Activated naive CD4-positive, alpha-beta T cell treated with anti-CD3 and anti-CD28 coated beads for 36 hours (primary cell): ENCODE results near the gene RASGEF1C. TPM values are rescaled to one million over a fixed set of nuclear protein-coding genes. Genes with fewer than 3 reads are reported as not detected.
"Not testable (repeated sequence)": the region's sequence is repeated elsewhere in the genome, so short reads cannot be mapped to it uniquely, and the experiment has no call there.

Experiments
- CTCF ChIA-PET: fragments of 350-600 bp; sonication (Branson Sonifier 250); formaldehyde crosslinking; loops from one replicate; lab custom pipeline; 2021; ENCODE audit warnings: antibody characterized with exemption; lab: Charles Lee
- DNase-seq: peaks from one replicate; pipeline ENCODE4 v3.0.0-alpha.2; 2020
- H3K27ac Mint-ChIP-seq: one replicate; pipeline ENCODE4 v1.8.0; 2021; ENCODE audit warnings: mild to moderate bottlenecking, mixed read lengths
- H3K27me3 Mint-ChIP-seq: one replicate; pipeline ENCODE4 v1.8.0; 2021; ENCODE audit warnings: low read depth, mixed read lengths
- H3K36me3 Mint-ChIP-seq: one replicate; pipeline ENCODE4 v1.8.0; 2021; ENCODE audit warnings: low read depth, mixed read lengths
- H3K4me1 Mint-ChIP-seq: one replicate; pipeline ENCODE4 v1.8.0; 2021; ENCODE audit warnings: low read depth, mixed read lengths
- H3K4me3 Mint-ChIP-seq: one replicate; pipeline ENCODE4 v1.8.0; 2021; ENCODE audit warnings: mild to moderate bottlenecking, moderate library complexity, mixed read lengths
- H3K9me3 Mint-ChIP-seq: one replicate; pipeline ENCODE4 v1.8.0; 2021; ENCODE audit warnings: mixed read lengths
- intact Hi-C: fragments of 100-400 bp; cut with micrococcal nuclease; formaldehyde crosslinking; loops from one replicate; pipeline ENCODE4 v1.15.1; 2023
- total RNA-seq, 2 experiments: library from RNA; stranded (reverse); gene quantifications; one replicate each; pipeline ENCODE4 v1.2.3, GENCODE V29; 2021

The RASGEF1C gene
- total RNA-seq, 2 experiments from 2014 or later = not detected

DNA sequence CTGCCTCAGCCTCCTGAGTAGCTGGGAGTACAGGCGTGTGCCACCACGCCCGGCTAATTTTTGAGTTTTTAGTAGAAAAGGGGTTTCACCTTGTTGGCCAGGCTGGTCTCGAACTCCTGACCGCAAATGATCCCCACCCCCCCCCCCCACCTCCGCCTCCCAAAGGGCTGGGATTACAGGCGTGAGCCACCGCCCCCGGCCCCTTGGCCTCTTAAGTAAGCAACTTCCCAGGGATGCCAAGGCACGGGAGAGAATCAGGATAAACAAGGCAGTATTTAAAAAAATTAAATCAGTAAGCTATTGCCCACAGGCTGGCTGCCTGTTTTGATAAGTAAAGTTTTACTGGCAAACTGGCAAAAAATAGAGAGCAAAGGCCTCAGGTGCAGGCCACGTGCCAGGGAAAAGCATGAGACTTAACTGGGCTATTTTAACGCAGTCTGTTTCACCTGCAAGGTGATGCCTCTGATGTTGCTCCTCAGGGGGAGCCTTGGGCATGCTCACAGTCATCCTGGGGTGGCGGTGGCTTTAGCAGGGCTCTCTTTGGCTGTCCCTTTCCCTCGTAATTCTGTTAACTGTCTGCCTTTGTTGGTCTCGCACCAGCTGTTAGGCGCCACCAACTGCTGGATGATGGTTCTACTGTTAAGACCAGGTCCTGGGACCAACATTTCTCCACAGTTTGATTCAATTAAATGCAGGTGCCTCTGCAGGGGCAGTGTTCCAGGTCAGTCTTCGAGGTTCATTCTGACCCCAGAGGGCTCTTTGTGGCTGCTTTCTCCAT, 118.1 kb downstream of the RASGEF1C start:
- DNase-seq = peak; percentile 68
- peaks cover 4% of the 10 kb centered on the region for H3K27me3 Mint-ChIP-seq
- CTCF ChIA-PET = interaction anchor here (0.5 to 2.2 kb wide), 10 partner anchors 21 to 1099 kb away, joined by 3 to 8 read pairs (median 3); no protein-coding TSS in a partner anchor
- intact Hi-C loops = loop anchor here (1.0 to 5.0 kb wide), 9 partner anchors 20 to 412 kb away; partner anchors contain the start of genes MRNIP and RNF130
- peaks cover 20% of the 10 kb centered on the region for H3K4me1 Mint-ChIP-seq
- no peaks in the 10 kb centered on the region for H3K9me3 Mint-ChIP-seq
- peak overlapping the region; percentile 80 for H3K4me3 Mint-ChIP-seq
- no peaks in the 10 kb centered on the region for H3K36me3 Mint-ChIP-seq
- H3K27ac Mint-ChIP-seq = peak overlapping the region; percentile 24

GRCh38 chr5:180090098-180090768, 118.8 kb downstream of the RASGEF1C start:
- intact Hi-C loops = loop anchor here (1.0 to 5.0 kb wide), 8 partner anchors 19 to 411 kb away; partner anchors contain the start of genes MRNIP and RNF130
- CTCF ChIA-PET = interaction anchor here (0.6 to 1.0 kb wide), 10 partner anchors 21 to 1099 kb away, joined by 3 to 5 read pairs (median 3); no protein-coding TSS in a partner anchor
- H3K27ac Mint-ChIP-seq = peak overlapping the region; percentile 24
- peak overlapping the region; percentile 80 for H3K4me3 Mint-ChIP-seq
- peaks cover 3% of the 10 kb centered on the region for H3K27me3 Mint-ChIP-seq
- no peaks in the 10 kb centered on the region for H3K36me3 Mint-ChIP-seq
- DNase-seq = peak; percentile 82
- no peaks in the 10 kb centered on the region for H3K9me3 Mint-ChIP-seq
- peaks cover 25% of the 10 kb centered on the region for H3K4me1 Mint-ChIP-seq

DNA sequence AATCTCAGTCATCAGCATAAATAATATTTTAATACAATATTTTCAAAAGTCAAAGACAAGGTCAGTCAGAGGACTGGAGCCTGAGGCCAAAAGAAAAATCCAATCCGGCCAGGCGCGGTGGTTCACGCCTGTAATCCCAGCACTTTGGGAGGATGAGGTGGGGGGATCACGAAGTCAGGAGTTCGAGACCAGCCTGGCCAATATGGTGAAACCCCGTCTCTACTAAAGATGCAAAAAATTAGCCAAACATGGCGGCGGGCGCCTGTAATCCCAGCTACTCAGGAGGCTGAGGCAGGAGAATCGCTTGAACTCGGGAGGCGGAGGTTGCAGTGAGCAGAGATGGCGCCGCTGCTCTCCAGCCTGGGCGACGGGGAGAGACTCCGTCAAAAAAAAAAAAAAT, 119.4 kb downstream of the RASGEF1C start:
- not testable (repeated sequence) for H3K36me3 Mint-ChIP-seq, H3K27ac Mint-ChIP-seq, H3K27me3 Mint-ChIP-seq, DNase-seq, H3K9me3 Mint-ChIP-seq
- Mint-ChIP-seq H3K4me3 (peak overlapping the region; percentile 80), H3K4me1 (peaks cover 30% of the 10 kb centered on the region)
- CTCF ChIA-PET = interaction anchor here (0.6 to 1.0 kb wide), 7 partner anchors 21 to 296 kb away, joined by 3 to 5 read pairs (median 3); no protein-coding TSS in a partner anchor
- intact Hi-C loops = loop anchor here (1.0 to 5.0 kb wide), 8 partner anchors 19 to 411 kb away; partner anchors contain the start of genes MRNIP and RNF130

DNA sequence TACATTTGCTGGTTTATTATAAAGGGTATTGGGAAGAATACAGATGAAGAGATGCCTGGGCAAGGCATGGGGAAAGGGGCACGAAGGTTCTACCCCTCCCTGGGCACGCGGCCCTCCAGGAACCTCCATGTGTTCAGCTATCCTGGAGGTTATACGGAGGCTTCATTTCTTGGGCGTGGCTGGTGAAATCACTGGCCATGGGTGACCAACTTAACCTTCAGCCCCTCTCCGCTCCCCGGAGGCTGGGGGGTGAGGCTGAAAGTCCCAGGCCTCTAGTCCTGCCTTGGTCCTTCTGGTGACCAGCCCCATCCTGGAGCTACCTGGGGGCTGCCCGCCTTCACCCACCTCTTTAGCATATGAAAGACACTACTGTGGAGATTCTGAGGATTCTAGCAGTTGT, 120.5 kb downstream of the RASGEF1C start:
- Mint-ChIP-seq H3K4me3 (no peak overlapping the region), H3K9me3 (no peaks in the 10 kb centered on the region), H3K27ac (no peak overlapping the region), H3K4me1 (peaks cover 33% of the 10 kb centered on the region), H3K27me3 (peaks cover 4% of the 10 kb centered on the region), H3K36me3 (no peaks in the 10 kb centered on the region)
- intact Hi-C loops = no loop called here
- CTCF ChIA-PET = no interaction called here
- DNase-seq = no peak

DNA sequence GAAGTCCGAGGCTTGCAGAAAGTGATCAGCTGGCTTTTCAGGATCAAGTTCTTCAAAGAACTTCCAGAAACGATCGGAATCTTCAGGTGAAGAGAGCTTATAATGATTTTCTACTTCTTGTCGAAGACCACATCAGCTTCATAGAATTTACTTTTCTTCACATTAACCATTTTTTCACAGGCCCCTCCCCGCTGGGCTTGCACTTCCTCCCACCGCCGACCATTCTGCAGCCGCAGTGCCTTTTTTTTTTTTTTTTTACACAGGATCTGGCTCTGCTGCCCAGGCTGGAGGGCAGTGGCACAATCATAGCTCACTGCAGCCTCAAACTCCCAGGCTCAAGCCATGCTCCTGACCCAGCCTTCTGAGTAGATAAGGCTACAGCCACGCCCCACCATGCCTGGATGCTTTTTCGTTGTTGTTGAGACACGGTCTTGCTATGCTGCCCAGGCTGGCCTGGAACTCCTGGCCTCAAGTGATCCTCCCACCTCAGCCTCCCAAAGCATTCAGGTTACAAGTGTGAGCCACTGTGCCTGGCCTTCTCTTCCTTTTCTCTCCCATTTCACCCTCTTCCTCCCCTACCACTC, 122.1 kb downstream of the RASGEF1C start:
- CTCF ChIA-PET = no interaction called here
- Mint-ChIP-seq H3K9me3 (no peaks in the 10 kb centered on the region), H3K36me3 (no peaks in the 10 kb centered on the region), H3K27me3 (peaks cover 10% of the 10 kb centered on the region), H3K4me3 (no peak overlapping the region), H3K27ac (no peak overlapping the region), H3K4me1 (peaks cover 33% of the 10 kb centered on the region)
- intact Hi-C loops = no loop called here
- no peak for DNase-seq

DNA sequence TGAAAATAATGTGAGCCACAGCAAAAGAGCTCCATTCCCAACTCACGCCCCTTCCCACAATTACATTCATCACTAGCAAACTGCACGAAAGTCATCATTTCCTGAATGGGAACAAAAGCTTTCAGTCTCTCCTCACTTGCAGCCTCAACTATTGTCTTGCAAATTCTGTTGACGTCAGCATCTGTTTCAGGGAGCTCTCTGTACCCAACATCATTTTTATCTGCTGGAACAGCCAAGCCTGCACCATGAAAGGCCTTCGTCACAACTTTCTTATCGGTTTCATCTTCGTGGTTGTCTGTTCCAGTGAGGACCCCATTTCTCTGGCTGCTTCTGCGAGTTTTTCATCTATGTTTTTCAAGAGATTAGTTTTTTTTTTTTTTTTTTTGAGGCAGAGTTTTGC, 123.2 kb downstream of the RASGEF1C start:
- intact Hi-C loops = no loop called here
- Mint-ChIP-seq H3K4me3 (no peak overlapping the region), H3K4me1 (peaks cover 31% of the 10 kb centered on the region), H3K9me3 (no peaks in the 10 kb centered on the region), H3K27ac (peak overlapping the region; percentile 46), H3K36me3 (no peaks in the 10 kb centered on the region), H3K27me3 (peaks cover 13% of the 10 kb centered on the region)
- CTCF ChIA-PET = interaction anchor here (0.6 to 0.9 kb wide), 3 partner anchors 8 to 282 kb away, joined by 3 to 4 read pairs (median 3); no protein-coding TSS in a partner anchor
- DNase-seq = peak; percentile 50

DNA sequence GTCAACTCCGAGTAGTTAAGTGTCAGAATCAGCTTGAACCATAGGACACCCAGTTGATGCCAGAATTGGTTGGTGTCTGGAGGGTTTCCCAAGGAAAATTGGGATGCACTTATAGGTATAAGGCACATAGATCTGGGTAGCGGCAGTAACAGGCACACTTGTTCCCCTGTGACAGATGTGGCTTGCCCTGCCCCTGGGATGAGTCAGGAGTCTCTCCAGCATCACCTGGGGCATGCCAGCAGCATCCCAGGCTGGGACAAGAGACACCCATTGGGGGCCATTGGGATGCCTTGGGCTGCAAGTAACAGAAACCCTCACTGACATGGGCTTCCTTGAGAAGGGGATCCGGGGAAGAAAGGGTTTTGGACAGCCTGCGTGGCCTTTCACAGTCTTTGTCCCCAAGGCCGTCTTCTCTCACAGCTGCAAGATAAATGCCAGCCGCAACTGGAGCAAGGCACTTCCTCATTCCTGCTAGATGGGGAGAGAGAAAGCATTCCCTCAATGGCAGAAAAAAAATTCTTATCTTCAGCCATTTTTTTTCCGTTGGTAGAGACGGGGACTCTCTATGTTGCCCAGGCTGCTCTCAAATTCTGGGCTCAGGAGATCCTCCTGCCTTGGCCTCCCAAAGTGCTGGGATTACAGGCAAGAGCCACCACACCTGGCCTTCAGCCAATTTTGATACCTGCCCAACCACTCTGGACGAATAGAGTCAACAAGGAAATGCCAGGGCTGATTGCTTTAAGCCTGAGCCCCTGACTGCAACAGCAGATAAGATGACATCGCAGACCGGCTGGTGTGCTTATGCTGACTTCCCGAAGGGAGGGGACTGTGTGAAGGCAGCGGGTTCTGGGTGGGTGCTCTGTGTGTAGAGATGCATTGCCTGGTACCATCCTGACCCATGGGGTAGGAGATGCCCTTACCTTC, 124.1 kb downstream of the RASGEF1C start:
- no peak for DNase-seq
- H3K36me3 Mint-ChIP-seq = no peaks in the 10 kb centered on the region
- CTCF ChIA-PET = interaction anchor here (0.7 kb wide), 1 partner anchor 281 kb away, joined by 3 read pairs; no protein-coding TSS in a partner anchor
- no peak overlapping the region for H3K4me3 Mint-ChIP-seq
- H3K27ac Mint-ChIP-seq = no peak overlapping the region
- peaks cover 16% of the 10 kb centered on the region for H3K27me3 Mint-ChIP-seq
- H3K9me3 Mint-ChIP-seq = no peaks in the 10 kb centered on the region
- intact Hi-C loops = no loop called here
- H3K4me1 Mint-ChIP-seq = peaks cover 33% of the 10 kb centered on the region

- no peak for DNase-seq
- no peaks in the 10 kb centered on the region for H3K9me3 Mint-ChIP-seq
- intact Hi-C loops = no loop called here
- no peaks in the 10 kb centered on the region for H3K36me3 Mint-ChIP-seq
- H3K4me3 Mint-ChIP-seq = no peak overlapping the region
- peaks cover 23% of the 10 kb centered on the region for H3K27me3 Mint-ChIP-seq
- CTCF ChIA-PET = no interaction called here
- H3K4me1 Mint-ChIP-seq = peaks cover 34% of the 10 kb centered on the region
- no peak overlapping the region for H3K27ac Mint-ChIP-seq
Observed at GRCh38 chr5:180083529-180084060, 125.4 kb downstream of the RASGEF1C start.

DNA sequence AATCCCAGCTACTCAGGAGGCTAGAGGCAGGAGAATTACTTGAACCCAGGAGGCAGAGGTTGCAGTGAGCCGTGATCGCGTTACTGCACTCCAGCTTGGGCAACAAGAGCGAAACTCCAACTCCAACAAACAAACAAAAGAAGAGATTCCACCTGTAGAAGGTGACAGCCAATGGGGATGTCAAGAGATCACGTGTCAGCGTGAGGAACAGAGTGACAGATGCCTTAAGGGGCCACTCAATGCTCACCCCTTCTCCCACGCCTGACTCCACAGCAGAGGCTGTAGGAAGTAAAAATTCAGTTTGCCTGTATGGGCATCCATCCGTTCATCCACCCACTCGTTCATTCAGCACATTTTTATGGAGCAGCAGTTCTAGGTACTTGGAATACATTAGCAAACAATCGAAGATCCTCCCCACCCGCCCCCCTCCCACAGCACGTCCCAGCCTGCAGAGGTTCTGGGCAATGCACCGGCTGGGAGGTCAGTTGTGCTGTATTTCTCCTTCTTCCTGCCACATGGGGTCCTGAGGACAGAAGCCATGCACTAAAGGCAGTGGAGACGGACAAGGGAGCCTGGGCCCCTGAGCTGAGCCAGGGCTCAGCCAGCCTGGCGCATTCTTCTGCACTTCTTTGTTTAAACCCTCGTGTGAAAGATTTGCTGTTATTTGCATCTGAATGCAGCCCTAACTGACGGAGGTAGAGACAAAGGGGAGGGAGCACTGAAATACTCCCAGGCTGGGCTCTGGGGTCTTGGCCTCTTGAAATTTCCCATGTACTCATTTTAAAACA, 126.2 kb downstream of the RASGEF1C start:
- DNase-seq = no peak
- H3K4me3 Mint-ChIP-seq = no peak overlapping the region
- H3K4me1 Mint-ChIP-seq = peaks cover 34% of the 10 kb centered on the region
- H3K27me3 Mint-ChIP-seq = peaks cover 23% of the 10 kb centered on the region
- CTCF ChIA-PET = interaction anchor here (1.0 kb wide), 1 partner anchor 211 kb away, joined by 3 read pairs; no protein-coding TSS in a partner anchor
- no peak overlapping the region for H3K27ac Mint-ChIP-seq
- intact Hi-C loops = no loop called here
- H3K9me3 Mint-ChIP-seq = no peaks in the 10 kb centered on the region
- no peaks in the 10 kb centered on the region for H3K36me3 Mint-ChIP-seq

- no peak overlapping the region for H3K4me3 Mint-ChIP-seq
Observed at GRCh38 chr5:180081481-180081880, 127.5 kb downstream of the RASGEF1C start.

More at GRCh38 chr5:180081481-180081880, 127.5 kb downstream of the RASGEF1C start:
- CTCF ChIA-PET = interaction anchor here (0.8 to 1.4 kb wide), 5 partner anchors 11 to 249 kb away, joined by 3 read pairs; no protein-coding TSS in a partner anchor
- H3K36me3 Mint-ChIP-seq = no peaks in the 10 kb centered on the region
- intact Hi-C loops = no loop called here
- no peaks in the 10 kb centered on the region for H3K9me3 Mint-ChIP-seq
- no peak for DNase-seq
- no peak overlapping the region for H3K27ac Mint-ChIP-seq
- H3K27me3 Mint-ChIP-seq = peaks cover 23% of the 10 kb centered on the region
- H3K4me1 Mint-ChIP-seq = peaks cover 25% of the 10 kb centered on the region
